Kidney epithelial cell (primary cell): ENCODE results near the gene TNF. TPM values are rescaled to one million over a fixed set of nuclear protein-coding genes. Genes with fewer than 3 reads are reported as not detected.

ENCODE experiments used
- DNase-seq: peaks from one replicate; pipeline ENCODE4 v3.0.0-alpha.2; 2010; ENCODE audit warnings: low read depth
- H3K27me3 ChIP-seq: 2 replicates; pipeline ENCODE4 v1.6.0; 2011; ENCODE audit warnings: low read length; ENCODE audit not compliant: control insufficient read depth, insufficient read depth
- H3K36me3 ChIP-seq: 2 replicates; pipeline ENCODE4 v1.5.1; 2011; ENCODE audit warnings: low read length; ENCODE audit not compliant: control insufficient read depth, insufficient read depth
- H3K4me3 ChIP-seq: 2 replicates; pipeline ENCODE4 v1.5.1; 2011; ENCODE audit warnings: low read depth, mild to moderate bottlenecking, control low read depth, low read length
- total RNA-seq: library from RNA; depleted of rRNA; stranded (reverse); fragments of >200 nt; gene quantifications from 2 replicates; pipeline ENCODE4 v1.2.3, GENCODE V29; 2015
- TF ChIP-seq, protein P1 (sequence below): IDR thresholded peaks from 2 replicates; pipeline ENCODE4 v1.5.1; 2011; ENCODE audit warnings: mild to moderate bottlenecking, moderate library complexity, low read length, control low read depth, inconsistent platforms; ENCODE audit not compliant: insufficient read depth, poor library complexity, severe bottlenecking

Gene TNF
- total RNA-seq, 1 donor from 2014 or later, result 18.6 TPM

DNA sequence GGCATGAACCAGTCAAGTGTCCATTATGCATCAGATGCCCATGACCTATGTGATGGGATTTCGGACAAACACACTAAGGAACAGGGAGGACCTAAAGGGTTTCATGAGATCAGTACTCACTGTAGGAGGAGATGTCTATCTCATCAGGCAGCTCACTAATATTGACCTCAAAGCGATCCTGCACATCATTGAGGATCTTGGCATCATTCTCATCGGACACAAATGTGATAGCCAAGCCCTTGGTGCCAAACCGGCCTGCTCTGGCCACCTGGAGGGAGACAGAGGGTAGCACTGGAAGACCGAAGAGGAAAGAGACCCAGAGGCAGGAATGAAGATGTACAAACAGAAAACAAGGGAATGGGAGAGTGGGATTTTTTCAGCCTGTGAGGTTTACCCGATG, 44.7 kb upstream of the TNF start:
- H3K4me3 ChIP-seq, result no peak overlapping the region
- no peak for DNase-seq
- TF ChIP-seq, protein P1, sequence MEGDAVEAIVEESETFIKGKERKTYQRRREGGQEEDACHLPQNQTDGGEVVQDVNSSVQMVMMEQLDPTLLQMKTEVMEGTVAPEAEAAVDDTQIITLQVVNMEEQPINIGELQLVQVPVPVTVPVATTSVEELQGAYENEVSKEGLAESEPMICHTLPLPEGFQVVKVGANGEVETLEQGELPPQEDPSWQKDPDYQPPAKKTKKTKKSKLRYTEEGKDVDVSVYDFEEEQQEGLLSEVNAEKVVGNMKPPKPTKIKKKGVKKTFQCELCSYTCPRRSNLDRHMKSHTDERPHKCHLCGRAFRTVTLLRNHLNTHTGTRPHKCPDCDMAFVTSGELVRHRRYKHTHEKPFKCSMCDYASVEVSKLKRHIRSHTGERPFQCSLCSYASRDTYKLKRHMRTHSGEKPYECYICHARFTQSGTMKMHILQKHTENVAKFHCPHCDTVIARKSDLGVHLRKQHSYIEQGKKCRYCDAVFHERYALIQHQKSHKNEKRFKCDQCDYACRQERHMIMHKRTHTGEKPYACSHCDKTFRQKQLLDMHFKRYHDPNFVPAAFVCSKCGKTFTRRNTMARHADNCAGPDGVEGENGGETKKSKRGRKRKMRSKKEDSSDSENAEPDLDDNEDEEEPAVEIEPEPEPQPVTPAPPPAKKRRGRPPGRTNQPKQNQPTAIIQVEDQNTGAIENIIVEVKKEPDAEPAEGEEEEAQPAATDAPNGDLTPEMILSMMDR, result no peak
- H3K36me3 ChIP-seq, result peaks cover 4% of the 10 kb centered on the region
- no peaks in the 10 kb centered on the region for H3K27me3 ChIP-seq

DNA sequence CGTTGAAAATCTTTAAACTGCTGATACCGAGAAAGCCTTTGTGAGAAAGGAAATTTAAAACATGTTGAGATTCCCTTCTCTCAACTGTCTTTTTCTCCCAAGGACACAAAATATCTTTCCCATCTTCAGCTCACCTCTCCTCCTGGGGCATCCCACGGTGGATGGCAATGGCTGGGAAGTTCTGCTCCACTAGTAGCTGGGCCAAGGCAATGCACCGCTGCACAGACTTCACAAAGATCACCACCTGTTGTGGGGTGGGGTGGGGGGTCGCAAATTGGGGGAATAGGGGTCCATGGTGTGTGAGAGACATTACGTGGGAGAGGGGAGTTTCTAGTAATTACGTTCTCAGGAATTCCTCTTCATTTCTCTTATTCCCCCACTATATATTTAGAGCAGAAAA, 44.2 kb upstream of the TNF start:
- H3K36me3 ChIP-seq, result peaks cover 4% of the 10 kb centered on the region
- H3K27me3 ChIP-seq, result no peaks in the 10 kb centered on the region
- no peak for DNase-seq
- TF ChIP-seq, protein P1, result no peak
- H3K4me3 ChIP-seq, result no peak overlapping the region

DNA sequence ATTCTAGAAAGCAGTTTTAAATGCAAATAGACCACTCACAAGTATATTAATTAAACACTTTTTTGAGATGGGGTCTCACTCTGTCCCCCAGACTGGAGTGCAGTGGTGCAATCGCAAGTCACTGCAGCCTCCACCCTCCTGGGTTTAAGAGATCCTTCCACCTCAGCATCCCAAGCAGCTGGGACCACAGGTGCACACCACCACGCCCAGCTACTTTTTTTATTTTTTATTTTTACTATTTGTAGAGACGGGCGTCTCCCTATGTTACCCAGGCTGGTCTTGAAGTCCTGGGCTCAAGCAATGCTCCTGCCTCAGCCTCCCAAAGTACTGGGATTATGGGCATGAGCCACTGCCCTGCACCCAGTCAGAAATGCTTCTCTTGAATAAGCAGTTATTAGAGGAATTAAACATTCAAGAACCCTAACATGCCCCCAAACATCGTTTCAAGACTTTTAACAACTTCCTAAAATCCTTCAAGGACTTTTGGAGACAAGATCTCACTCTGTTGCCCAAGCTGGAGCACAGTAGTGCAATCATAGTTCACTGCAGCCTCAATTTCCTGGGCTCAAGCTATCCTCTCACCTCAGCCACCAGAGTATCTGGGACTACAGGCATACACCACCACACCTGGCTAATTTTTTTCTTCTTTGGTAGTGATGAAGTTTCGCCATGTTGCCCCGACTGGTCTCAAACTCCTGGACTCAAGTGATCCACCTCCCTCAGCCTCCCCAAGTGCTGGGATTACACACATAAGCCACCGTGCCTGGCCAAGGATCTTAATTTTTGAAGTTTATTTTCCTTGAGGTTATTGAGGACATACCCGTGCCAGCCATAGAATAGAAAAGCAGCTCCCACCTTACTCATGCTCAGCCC, 43.4 kb upstream of the TNF start:
- peaks cover 4% of the 10 kb centered on the region for H3K36me3 ChIP-seq
- TF ChIP-seq, protein P1, result no peak
- no peak overlapping the region for H3K4me3 ChIP-seq
- no peak for DNase-seq
- no peaks in the 10 kb centered on the region for H3K27me3 ChIP-seq

DNA sequence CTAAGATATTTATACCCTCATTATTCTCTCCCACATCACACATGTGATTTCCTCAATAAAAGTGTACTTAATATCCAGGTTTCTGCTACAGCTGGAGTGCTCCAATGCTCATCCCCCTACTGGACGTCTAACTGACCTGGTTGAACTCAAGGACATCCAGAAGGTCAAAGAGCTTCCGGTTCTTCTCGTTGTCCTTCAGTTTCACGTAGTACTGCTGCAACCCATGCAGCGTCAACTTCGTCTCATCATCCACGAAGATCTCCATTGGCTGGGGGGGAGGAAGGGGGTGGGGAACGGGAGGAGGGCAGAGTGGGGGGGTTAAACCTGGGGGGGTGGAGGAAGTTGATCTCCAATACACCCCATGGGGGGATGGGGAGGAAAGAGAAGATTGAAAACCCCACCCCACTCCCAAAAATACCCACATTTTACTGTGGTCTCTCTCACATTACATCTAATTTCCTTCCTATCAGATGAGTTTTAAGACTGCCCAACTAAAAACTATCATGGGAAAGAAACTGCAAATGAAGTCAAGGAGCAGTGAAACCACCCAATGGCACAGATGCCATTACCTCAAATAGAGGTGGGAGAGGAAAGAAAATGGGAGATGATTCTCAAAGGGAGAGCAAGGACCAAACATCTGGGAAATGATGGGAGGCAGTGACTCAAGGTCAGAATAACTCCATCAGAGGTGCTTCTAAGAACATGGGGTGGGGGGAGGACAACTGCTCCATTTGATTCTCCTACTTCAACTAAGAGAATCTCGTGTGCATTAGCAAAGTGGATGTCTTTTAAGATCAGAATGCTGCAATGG, 42.5 kb upstream of the TNF start:
- no peak overlapping the region for H3K4me3 ChIP-seq
- no peaks in the 10 kb centered on the region for H3K27me3 ChIP-seq
- peaks cover 4% of the 10 kb centered on the region for H3K36me3 ChIP-seq
- DNase-seq, result no peak
- TF ChIP-seq, protein P1, result no peak

DNA sequence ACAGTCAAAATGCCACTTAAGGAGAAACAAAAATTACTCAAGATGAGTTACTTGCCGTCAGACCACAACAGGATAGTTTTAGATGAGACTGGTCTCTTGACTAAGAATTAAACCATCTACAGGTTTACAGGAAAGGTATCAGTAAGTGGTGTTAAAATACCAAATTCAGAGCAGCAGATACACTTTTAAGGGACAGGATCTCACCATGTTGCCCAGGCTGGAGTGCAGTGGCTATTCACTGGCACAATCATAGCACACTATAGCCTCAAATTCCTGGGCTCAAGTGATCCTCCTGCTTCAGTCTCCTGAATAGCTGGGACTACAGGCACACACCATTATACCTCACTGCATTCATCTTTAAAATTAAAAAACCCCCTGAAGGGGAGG, 41.9 kb upstream of the TNF start:
- DNase-seq, result no peak
- TF ChIP-seq, protein P1, result no peak
- Histone ChIP-seq H3K4me3 (no peak overlapping the region), H3K27me3 (no peaks in the 10 kb centered on the region), H3K36me3 (peaks cover 4% of the 10 kb centered on the region)
